Measurements from ENCODE around the gene NDRG2.

DNA sequence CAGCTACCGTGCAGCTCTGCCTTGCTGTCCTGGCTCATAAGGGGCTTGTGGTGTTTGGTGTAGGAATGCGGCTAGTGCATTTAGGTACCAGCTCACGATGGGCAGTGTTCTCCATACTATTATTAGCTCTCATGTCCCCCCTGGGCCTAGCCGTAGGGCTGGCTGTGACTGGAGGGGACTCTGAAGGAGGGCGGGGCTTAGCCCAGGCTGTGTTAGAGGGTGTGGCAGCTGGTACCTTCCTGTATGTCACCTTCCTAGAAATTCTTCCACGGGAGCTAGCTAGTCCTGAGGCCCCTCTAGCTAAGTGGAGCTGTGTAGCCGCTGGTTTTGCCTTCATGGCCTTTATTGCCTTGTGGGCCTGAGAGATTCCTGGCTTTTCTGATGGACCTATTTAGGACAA is 23.6 kb downstream of the NDRG2 start:
- TF ChIP-seq, protein P1, sequence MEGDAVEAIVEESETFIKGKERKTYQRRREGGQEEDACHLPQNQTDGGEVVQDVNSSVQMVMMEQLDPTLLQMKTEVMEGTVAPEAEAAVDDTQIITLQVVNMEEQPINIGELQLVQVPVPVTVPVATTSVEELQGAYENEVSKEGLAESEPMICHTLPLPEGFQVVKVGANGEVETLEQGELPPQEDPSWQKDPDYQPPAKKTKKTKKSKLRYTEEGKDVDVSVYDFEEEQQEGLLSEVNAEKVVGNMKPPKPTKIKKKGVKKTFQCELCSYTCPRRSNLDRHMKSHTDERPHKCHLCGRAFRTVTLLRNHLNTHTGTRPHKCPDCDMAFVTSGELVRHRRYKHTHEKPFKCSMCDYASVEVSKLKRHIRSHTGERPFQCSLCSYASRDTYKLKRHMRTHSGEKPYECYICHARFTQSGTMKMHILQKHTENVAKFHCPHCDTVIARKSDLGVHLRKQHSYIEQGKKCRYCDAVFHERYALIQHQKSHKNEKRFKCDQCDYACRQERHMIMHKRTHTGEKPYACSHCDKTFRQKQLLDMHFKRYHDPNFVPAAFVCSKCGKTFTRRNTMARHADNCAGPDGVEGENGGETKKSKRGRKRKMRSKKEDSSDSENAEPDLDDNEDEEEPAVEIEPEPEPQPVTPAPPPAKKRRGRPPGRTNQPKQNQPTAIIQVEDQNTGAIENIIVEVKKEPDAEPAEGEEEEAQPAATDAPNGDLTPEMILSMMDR (tag by site-specific recombination; IDR thresholded peaks at IDR 0.05) = no peak
- TF ChIP-seq YY1 (tag by site-specific recombination; IDR thresholded peaks at IDR 0.05) (no peak), ZNF707 (tag by site-specific recombination; IDR thresholded peaks at IDR 0.05) (no peak), ZNF830 (tag by site-specific recombination; IDR thresholded peaks at IDR 0.05; ENCODE audit: low read depth) (no peak), SP7 (tag by site-specific recombination; IDR thresholded peaks at IDR 0.05) (no peak), HOXA7 (CRISPR knock-in tag; IDR thresholded peaks at IDR 0.05; ENCODE audit: borderline replicate concordance) (no peak), ZFP37 (tag by site-specific recombination; IDR thresholded peaks at IDR 0.05) (no peak), ZNF221 (tag by site-specific recombination; IDR thresholded peaks at IDR 0.05; ENCODE audit: borderline replicate concordance) (no peak), ZBTB26 (tag by site-specific recombination; optimal IDR thresholded peaks at IDR 0.05) (no peak)
- TF ChIP-seq, protein P2, sequence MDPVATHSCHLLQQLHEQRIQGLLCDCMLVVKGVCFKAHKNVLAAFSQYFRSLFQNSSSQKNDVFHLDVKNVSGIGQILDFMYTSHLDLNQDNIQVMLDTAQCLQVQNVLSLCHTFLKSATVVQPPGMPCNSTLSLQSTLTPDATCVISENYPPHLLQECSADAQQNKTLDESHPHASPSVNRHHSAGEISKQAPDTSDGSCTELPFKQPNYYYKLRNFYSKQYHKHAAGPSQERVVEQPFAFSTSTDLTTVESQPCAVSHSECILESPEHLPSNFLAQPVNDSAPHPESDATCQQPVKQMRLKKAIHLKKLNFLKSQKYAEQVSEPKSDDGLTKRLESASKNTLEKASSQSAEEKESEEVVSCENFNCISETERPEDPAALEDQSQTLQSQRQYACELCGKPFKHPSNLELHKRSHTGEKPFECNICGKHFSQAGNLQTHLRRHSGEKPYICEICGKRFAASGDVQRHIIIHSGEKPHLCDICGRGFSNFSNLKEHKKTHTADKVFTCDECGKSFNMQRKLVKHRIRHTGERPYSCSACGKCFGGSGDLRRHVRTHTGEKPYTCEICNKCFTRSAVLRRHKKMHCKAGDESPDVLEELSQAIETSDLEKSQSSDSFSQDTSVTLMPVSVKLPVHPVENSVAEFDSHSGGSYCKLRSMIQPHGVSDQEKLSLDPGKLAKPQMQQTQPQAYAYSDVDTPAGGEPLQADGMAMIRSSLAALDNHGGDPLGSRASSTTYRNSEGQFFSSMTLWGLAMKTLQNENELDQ (tag by site-specific recombination; IDR thresholded peaks at IDR 0.05; ENCODE audit: low read depth) = no peak
- TF ChIP-seq, protein P3, sequence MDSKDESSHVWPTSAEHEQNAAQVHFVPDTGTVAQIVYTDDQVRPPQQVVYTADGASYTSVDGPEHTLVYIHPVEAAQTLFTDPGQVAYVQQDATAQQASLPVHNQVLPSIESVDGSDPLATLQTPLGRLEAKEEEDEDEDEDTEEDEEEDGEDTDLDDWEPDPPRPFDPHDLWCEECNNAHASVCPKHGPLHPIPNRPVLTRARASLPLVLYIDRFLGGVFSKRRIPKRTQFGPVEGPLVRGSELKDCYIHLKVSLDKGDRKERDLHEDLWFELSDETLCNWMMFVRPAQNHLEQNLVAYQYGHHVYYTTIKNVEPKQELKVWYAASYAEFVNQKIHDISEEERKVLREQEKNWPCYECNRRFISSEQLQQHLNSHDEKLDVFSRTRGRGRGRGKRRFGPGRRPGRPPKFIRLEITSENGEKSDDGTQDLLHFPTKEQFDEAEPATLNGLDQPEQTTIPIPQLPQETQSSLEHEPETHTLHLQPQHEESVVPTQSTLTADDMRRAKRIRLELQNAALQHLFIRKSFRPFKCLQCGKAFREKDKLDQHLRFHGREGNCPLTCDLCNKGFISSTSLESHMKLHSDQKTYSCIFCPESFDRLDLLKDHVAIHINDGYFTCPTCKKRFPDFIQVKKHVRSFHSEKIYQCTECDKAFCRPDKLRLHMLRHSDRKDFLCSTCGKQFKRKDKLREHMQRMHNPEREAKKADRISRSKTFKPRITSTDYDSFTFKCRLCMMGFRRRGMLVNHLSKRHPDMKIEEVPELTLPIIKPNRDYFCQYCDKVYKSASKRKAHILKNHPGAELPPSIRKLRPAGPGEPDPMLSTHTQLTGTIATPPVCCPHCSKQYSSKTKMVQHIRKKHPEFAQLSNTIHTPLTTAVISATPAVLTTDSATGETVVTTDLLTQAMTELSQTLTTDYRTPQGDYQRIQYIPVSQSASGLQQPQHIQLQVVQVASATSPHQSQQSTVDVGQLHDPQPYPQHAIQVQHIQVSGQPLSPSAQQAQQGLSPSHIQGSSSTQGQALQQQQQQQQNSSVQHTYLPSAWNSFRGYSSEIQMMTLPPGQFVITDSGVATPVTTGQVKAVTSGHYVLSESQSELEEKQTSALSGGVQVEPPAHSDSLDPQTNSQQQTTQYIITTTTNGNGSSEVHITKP (tag by site-specific recombination; IDR thresholded peaks at IDR 0.05) = no peak
